PC-3 (cell line): ENCODE data around the gene ASB2. TPM values are rescaled to one million over a fixed set of nuclear protein-coding genes. Genes with fewer than 3 reads are reported as not detected.
A peak's percentile ranks its signal among the peaks of the same experiment; 100 is the strongest.

ENCODE experiments used
- ATAC-seq: fragments of 200-7000 bp; cut with Tn5 transposase; 2 replicates; pipeline ENCODE4 v1.9.1; 2020; ENCODE audit warnings: mild to moderate bottlenecking, moderate library complexity
- BruUV-seq: library from RNA; stranded (reverse); fragments of 400-500 nt; replicated peaks from 2 replicates; lab custom pipeline; 2021; lab: Mats Ljungman, UMichigan
- CTCF ChIA-PET: fragments of 300-600 bp; sonication (Branson Sonifier 250); formaldehyde crosslinking; loops from one replicate; lab custom pipeline; 2022; ENCODE audit warnings: antibody characterized with exemption; lab: Charles Lee
- POLR2A ChIA-PET: fragments of 300-600 bp; sonication (Branson Sonifier 250); formaldehyde crosslinking; loops from one replicate; lab custom pipeline; 2022; ENCODE audit warnings: antibody characterized with exemption; ENCODE audit not compliant: unreplicated experiment; lab: Charles Lee
- DNase-seq: peaks from one replicate; pipeline ENCODE4 v3.0.0-alpha.2; 2015
- H2AFZ ChIP-seq: fragments of 300-600 bp; sonication (generic); 2 replicates; pipeline ENCODE4 v1.6.0; 2016; ENCODE audit warnings: antibody characterized with exemption, low read length
- H3F3A ChIP-seq: fragments of 300-600 bp; sonication (generic); one replicate; pipeline ENCODE4 v1.6.0; 2017; ENCODE audit warnings: antibody characterized with exemption, low read length, control low read depth, mild to moderate bottlenecking; ENCODE audit not compliant: unreplicated experiment
- H3K27ac ChIP-seq: fragments of 300-600 bp; sonication (generic); 2 replicates; pipeline ENCODE4 v1.5.1; 2016; ENCODE audit warnings: mild to moderate bottlenecking, low read length
- H3K27me3 ChIP-seq: fragments of 300-600 bp; sonication (generic); 2 replicates; pipeline ENCODE4 v1.6.1; 2016; ENCODE audit warnings: low read length, mixed read lengths
- H3K36me3 ChIP-seq: fragments of 300-600 bp; sonication (generic); 2 replicates; pipeline ENCODE4 v1.6.1; 2016; ENCODE audit warnings: low read depth, mixed run types, low read length, mixed read lengths
- H3K4me1 ChIP-seq: fragments of 300-600 bp; sonication (generic); 2 replicates; pipeline ENCODE4 v1.5.1; 2016; ENCODE audit warnings: low read length; ENCODE audit not compliant: insufficient read depth
- H3K4me2 ChIP-seq: fragments of 300-600 bp; sonication (generic); 2 replicates; pipeline ENCODE4 v1.6.0; 2016; ENCODE audit warnings: low read length
- H3K4me3 ChIP-seq: fragments of 300-600 bp; sonication (generic); 2 replicates; pipeline ENCODE4 v1.5.1; 2016; ENCODE audit warnings: mild to moderate bottlenecking, low read length, mixed read lengths
- H3K79me2 ChIP-seq: fragments of 300-600 bp; sonication (generic); 2 replicates; pipeline ENCODE4 v1.6.1; 2017; ENCODE audit warnings: low read length, mixed read lengths
- H3K9ac ChIP-seq: fragments of 300-600 bp; sonication (generic); 2 replicates; pipeline ENCODE4 v1.6.0; 2016; ENCODE audit warnings: mild to moderate bottlenecking, low read length
- H3K9me2 ChIP-seq: fragments of 300-600 bp; sonication (generic); replicated peaks from 2 replicates; pipeline ENCODE4 v1.6.1; 2016; ENCODE audit warnings: mixed run types, low read length, mixed read lengths
- H3K9me3 ChIP-seq: fragments of 300-600 bp; sonication (generic); 2 replicates; pipeline ENCODE4 v1.6.1; 2016; ENCODE audit warnings: low read length, mixed read lengths
- H4K20me1 ChIP-seq: fragments of 300-600 bp; sonication (generic); 2 replicates; pipeline ENCODE4 v1.6.1; 2016; ENCODE audit warnings: low read length, mixed read lengths
- EZH2 ChIP-seq: fragments of 300-600 bp; sonication (generic); IDR thresholded peaks from one replicate; pipeline ENCODE4 v1.6.1; 2017; ENCODE audit warnings: antibody characterized with exemption, mild to moderate bottlenecking, low read length; ENCODE audit not compliant: unreplicated experiment
- EZH2phosphoT487 ChIP-seq: fragments of 300-600 bp; sonication (generic); IDR thresholded peaks from 2 replicates; pipeline ENCODE4 v1.6.1; 2018; ENCODE audit warnings: mild to moderate bottlenecking, antibody characterized with exemption, low read length, borderline replicate concordance
- intact Hi-C: fragments of 100-400 bp; cut with micrococcal nuclease; formaldehyde crosslinking; loops from 2 replicates; pipeline ENCODE4 v1.9.0; 2023
- total RNA-seq: library from RNA; depleted of rRNA; stranded (reverse); fragments of >200 nt; gene quantifications from 2 replicates; pipeline ENCODE4 v1.2.3, GENCODE V29; 2014
- TF ChIP-seq, protein P1 (sequence below): fragments of 300-600 bp; sonication (generic); conservative IDR thresholded peaks from 2 replicates; pipeline ENCODE4 v1.5.1; 2017; ENCODE audit warnings: antibody characterized with exemption, low read depth, mild to moderate bottlenecking, low read length

The ASB2 gene
- total RNA-seq, 1 experiment from 2014 or later, result 0.22 TPM

DNA sequence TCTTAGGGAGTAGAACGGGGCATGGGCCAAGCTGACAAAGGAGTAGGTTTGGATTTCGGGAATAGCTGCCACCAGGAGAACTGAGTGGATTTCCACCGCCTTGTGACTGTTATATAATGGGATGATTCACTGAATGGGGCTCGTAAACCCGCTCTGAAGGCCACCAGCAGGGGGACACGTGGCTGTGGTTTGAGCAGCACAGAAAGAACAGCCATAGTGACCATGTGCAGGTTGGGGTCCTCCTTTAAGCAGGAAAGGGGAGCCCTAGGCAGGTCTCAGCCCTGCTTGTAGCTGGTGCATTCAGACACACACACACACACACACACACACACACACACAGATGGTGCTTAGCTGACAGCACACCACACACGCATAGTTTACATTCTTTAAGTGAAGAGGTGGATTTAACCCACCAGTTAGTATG, 8.6 kb upstream of the ASB2 start:
- ChIA-PET CTCF (no interaction called here), POLR2A (no interaction called here)
- ATAC-seq (peak; percentile 95), DNase-seq (peak; percentile 70)
- H3K27ac ChIP-seq, result no peak overlapping the region
- no peaks in the 10 kb centered on the region for H3K79me2 ChIP-seq
- H4K20me1 ChIP-seq, result no peaks in the 10 kb centered on the region
- peaks cover 2% of the 10 kb centered on the region; the same call in 1 of the 2 replicates for H3K4me1 ChIP-seq
- intact Hi-C loops, result no loop called here
- no peak overlapping the region for H3K9ac ChIP-seq
- no peaks in the 10 kb centered on the region for H3K9me2 ChIP-seq
- no TSS peak for BruUV-seq
- H3K4me2 ChIP-seq, result 0 out of 2 replicates have a peak overlapping the region, but pooled peaks have one; percentile 35
- TF ChIP-seq EZH2, result no peak
- no peak for TF ChIP-seq EZH2phosphoT487
- TF ChIP-seq, protein P1, sequence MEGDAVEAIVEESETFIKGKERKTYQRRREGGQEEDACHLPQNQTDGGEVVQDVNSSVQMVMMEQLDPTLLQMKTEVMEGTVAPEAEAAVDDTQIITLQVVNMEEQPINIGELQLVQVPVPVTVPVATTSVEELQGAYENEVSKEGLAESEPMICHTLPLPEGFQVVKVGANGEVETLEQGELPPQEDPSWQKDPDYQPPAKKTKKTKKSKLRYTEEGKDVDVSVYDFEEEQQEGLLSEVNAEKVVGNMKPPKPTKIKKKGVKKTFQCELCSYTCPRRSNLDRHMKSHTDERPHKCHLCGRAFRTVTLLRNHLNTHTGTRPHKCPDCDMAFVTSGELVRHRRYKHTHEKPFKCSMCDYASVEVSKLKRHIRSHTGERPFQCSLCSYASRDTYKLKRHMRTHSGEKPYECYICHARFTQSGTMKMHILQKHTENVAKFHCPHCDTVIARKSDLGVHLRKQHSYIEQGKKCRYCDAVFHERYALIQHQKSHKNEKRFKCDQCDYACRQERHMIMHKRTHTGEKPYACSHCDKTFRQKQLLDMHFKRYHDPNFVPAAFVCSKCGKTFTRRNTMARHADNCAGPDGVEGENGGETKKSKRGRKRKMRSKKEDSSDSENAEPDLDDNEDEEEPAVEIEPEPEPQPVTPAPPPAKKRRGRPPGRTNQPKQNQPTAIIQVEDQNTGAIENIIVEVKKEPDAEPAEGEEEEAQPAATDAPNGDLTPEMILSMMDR, result peak; percentile 62
- H3K9me3 ChIP-seq, result no peaks in the 10 kb centered on the region
- H3K4me3 ChIP-seq, result no peak overlapping the region
- H2AFZ ChIP-seq, result no peak overlapping the region
- H3K27me3 ChIP-seq, result no peaks in the 10 kb centered on the region
- no peaks in the 10 kb centered on the region for H3F3A ChIP-seq
- H3K36me3 ChIP-seq, result no peaks in the 10 kb centered on the region

DNA sequence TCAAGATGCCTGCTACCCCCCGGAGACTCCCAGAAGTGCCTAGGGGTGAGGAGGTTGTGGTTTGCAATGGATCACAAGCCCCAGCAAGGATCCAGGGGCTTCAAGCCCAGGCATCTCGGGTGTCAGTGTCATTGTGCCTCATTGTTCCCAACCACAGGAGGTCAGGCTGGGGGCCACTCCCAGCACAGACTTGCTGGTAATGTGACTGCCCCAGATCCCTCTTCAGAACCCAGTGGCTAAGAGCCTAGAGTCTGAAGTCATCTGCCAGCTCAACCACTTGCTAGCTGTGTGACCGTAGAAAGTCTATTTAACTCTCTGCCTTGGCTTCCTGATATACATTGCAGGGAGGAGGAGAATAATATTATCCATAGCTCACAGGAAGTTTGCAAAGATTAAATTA, 7.7 kb upstream of the ASB2 start:
- CTCF ChIA-PET, result no interaction called here
- peaks cover 2% of the 10 kb centered on the region; the same call in 1 of the 2 replicates for H3K4me1 ChIP-seq

More for the DNA sequence above, 7.7 kb upstream of the ASB2 start:
- Histone ChIP-seq H3K79me2 (no peaks in the 10 kb centered on the region), H3F3A (no peaks in the 10 kb centered on the region), H3K4me2 (no peak overlapping the region), H3K27me3 (no peaks in the 10 kb centered on the region), H3K9me2 (no peaks in the 10 kb centered on the region), H3K27ac (no peak overlapping the region), H4K20me1 (no peaks in the 10 kb centered on the region), H3K4me3 (no peak overlapping the region), H3K9me3 (no peaks in the 10 kb centered on the region), H3K9ac (no peak overlapping the region), H3K36me3 (no peaks in the 10 kb centered on the region), H2AFZ (no peak overlapping the region)
- DNase-seq (peak; percentile 7), ATAC-seq (no peak)
- POLR2A ChIA-PET, result no interaction called here
- TF ChIP-seq EZH2 (no peak), EZH2phosphoT487 (no peak)
- TF ChIP-seq, protein P1, result no peak
- intact Hi-C loops, result no loop called here
- no TSS peak for BruUV-seq
